ENCODE results near the gene TCF12. TPM values are rescaled to one million over a fixed set of nuclear protein-coding genes. Genes with fewer than 3 reads are reported as not detected.

Gene TCF12
- total RNA-seq, 4 donors from 2014 or later, result 108 to 177 (median 148) TPM

DNA sequence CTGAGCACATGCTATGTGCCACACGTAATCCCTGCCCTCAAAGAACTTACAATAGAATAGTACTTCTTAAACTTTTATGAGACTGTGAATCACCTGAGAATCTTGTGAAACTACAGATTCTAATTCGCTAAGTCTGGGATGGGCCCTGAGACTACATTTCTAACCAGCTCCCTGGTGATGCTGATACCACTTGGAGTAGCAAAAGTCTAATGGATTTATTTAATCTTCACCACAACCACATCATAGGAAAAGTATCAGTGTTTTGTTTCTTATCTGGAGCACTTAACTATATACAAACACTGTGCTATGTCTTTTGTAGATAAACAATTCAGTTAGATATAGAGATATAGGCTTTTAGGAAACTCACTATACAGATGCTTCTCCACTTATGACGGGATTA lies 23.8 kb upstream of the TCF12 start:
- intact Hi-C loops (cut with DNase I), result no loop called here
- H3K9me3 ChIP-seq, result no peaks in the 10 kb centered on the region
- H3K4me1 ChIP-seq, result peaks cover 6 to 13% (median 10%) of the 10 kb centered on the region in 4 donors
- no peak overlapping the region for H3K27ac ChIP-seq (replicated peaks in 1 of 4)
- no peaks in the 10 kb centered on the region for H3K27me3 ChIP-seq
- H3K4me3 ChIP-seq, result no peak overlapping the region
- TF ChIP-seq, protein P1, sequence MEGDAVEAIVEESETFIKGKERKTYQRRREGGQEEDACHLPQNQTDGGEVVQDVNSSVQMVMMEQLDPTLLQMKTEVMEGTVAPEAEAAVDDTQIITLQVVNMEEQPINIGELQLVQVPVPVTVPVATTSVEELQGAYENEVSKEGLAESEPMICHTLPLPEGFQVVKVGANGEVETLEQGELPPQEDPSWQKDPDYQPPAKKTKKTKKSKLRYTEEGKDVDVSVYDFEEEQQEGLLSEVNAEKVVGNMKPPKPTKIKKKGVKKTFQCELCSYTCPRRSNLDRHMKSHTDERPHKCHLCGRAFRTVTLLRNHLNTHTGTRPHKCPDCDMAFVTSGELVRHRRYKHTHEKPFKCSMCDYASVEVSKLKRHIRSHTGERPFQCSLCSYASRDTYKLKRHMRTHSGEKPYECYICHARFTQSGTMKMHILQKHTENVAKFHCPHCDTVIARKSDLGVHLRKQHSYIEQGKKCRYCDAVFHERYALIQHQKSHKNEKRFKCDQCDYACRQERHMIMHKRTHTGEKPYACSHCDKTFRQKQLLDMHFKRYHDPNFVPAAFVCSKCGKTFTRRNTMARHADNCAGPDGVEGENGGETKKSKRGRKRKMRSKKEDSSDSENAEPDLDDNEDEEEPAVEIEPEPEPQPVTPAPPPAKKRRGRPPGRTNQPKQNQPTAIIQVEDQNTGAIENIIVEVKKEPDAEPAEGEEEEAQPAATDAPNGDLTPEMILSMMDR (IDR thresholded peaks at IDR 0.05), result no peak
- TF ChIP-seq POLR2A (IDR thresholded peaks at IDR 0.05; ENCODE audit: low read depth) (no peak), POLR2AphosphoS5 (IDR thresholded peaks at IDR 0.05) (no peak), EP300 (IDR thresholded peaks at IDR 0.05) (no peak)
- peaks cover 0 to under 1% (median 0%) of the 10 kb centered on the region in 4 donors for H3K36me3 ChIP-seq
- no peak for DNase-seq (ENCODE audit: extremely low spot score)
- 96% methylated on average over 3 of the region's 3 CpGs for WGBS

DNA sequence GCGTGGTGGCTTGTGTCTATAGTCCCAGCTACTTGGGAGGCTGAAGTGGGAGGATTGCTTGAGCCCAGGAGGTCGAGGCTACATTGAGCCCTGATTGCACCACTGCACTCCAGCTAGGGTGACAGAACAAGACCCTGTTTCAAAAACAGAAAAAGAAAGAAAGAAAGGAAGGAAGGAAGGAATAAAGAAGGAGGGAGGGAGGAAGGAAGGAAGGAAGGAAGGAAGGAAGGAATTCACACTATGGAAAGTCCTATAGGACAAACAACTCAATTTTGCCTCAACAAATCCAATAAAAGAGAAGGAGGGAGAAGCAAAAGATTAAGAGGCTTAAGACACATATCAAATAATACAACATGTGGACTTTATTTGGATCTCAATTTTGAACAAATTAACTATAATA lies 16.5 kb upstream of the TCF12 start:
- WGBS, result 93% methylated on average over 2 of the region's 2 CpGs
- H3K4me1 ChIP-seq, result no peaks in the 10 kb centered on the region
- no peak overlapping the region for H3K27ac ChIP-seq (replicated peaks in 1 of 4)
- no peak overlapping the region for H3K4me3 ChIP-seq
- no peaks in the 10 kb centered on the region for H3K27me3 ChIP-seq
- DNase-seq (ENCODE audit: extremely low spot score), result no peak
- TF ChIP-seq, protein P1 (IDR thresholded peaks at IDR 0.05), result no peak
- TF ChIP-seq POLR2AphosphoS5 (IDR thresholded peaks at IDR 0.05) (no peak), POLR2A (IDR thresholded peaks at IDR 0.05; ENCODE audit: low read depth) (no peak), EP300 (IDR thresholded peaks at IDR 0.05) (no peak)
- H3K9me3 ChIP-seq, result no peaks in the 10 kb centered on the region
- no peaks in the 10 kb centered on the region for H3K36me3 ChIP-seq
- intact Hi-C loops (cut with DNase I), result no loop called here

DNA sequence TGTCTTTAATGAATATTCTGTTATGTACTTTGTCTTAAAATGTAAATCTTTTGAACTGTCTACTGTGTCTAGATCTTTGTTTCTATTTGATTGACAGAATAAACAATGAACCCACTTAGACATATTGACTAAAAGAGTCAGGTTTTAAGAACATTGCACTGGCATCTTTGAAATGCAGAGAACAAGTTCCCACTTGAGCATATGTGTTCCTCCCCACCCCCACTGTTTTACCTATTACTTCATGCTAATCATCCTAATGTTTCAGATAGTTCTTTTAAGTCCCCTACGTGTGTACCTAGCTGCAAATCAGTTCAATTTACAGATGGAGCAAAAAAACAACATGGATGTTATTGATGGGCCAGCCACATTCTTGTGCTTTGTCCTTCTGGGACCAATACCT lies 11.7 kb upstream of the TCF12 start:
- Histone ChIP-seq H3K4me1 (no peaks in the 10 kb centered on the region), H3K27ac (replicated peaks in 1 of 4) (no peak overlapping the region), H3K27me3 (no peaks in the 10 kb centered on the region), H3K36me3 (no peaks in the 10 kb centered on the region), H3K9me3 (no peaks in the 10 kb centered on the region), H3K4me3 (no peak overlapping the region)
- WGBS, result 79% methylated on average over 1 of the region's 1 CpG
- no peak for DNase-seq (ENCODE audit: extremely low spot score)
- intact Hi-C loops (cut with DNase I), result no loop called here
- TF ChIP-seq POLR2AphosphoS5 (IDR thresholded peaks at IDR 0.05) (no peak), POLR2A (IDR thresholded peaks at IDR 0.05; ENCODE audit: low read depth) (no peak), EP300 (IDR thresholded peaks at IDR 0.05) (no peak)
- TF ChIP-seq, protein P1 (IDR thresholded peaks at IDR 0.05), result no peak

GRCh38 chr15:56910801-56911200 lies 7.6 kb upstream of the TCF12 start:
- no peak overlapping the region for H3K27ac ChIP-seq (replicated peaks in 1 of 4)
- no peak overlapping the region for H3K4me3 ChIP-seq
- DNase-seq (ENCODE audit: extremely low spot score), result no peak
- TF ChIP-seq EP300 (IDR thresholded peaks at IDR 0.05) (no peak), POLR2A (IDR thresholded peaks at IDR 0.05; ENCODE audit: low read depth) (no peak), POLR2AphosphoS5 (IDR thresholded peaks at IDR 0.05) (no peak)
- TF ChIP-seq, protein P1 (IDR thresholded peaks at IDR 0.05), result no peak
- WGBS, result 96% methylated on average over 7 of the region's 7 CpGs
- no peaks in the 10 kb centered on the region for H3K9me3 ChIP-seq
- no peaks in the 10 kb centered on the region for H3K36me3 ChIP-seq
- no peaks in the 10 kb centered on the region for H3K27me3 ChIP-seq
- H3K4me1 ChIP-seq, result peaks cover 0 to 8% (median 3%) of the 10 kb centered on the region in 4 donors
- intact Hi-C loops (cut with DNase I), result loop anchor here (10.0 kb wide), 1 partner anchor 394 kb away; no protein-coding TSS in a partner anchor

- no peak overlapping the region for H3K4me3 ChIP-seq
- peaks cover 18 to 30% (median 22%) of the 10 kb centered on the region in 4 donors for H3K4me1 ChIP-seq
- 84% methylated on average over 3 of the region's 3 CpGs for WGBS
- no peak for TF ChIP-seq EP300 (IDR thresholded peaks at IDR 0.05)
- TF ChIP-seq, protein P1 (IDR thresholded peaks at IDR 0.05), result no peak
- no peak for TF ChIP-seq POLR2AphosphoS5 (IDR thresholded peaks at IDR 0.05)
- no peak for TF ChIP-seq POLR2A (IDR thresholded peaks at IDR 0.05; ENCODE audit: low read depth)
- no peaks in the 10 kb centered on the region for H3K27me3 ChIP-seq
- no peak for DNase-seq (ENCODE audit: extremely low spot score)
- no peak overlapping the region for H3K27ac ChIP-seq (replicated peaks in 1 of 4)
- H3K9me3 ChIP-seq, result no peaks in the 10 kb centered on the region
- intact Hi-C loops (cut with DNase I), result loop anchor here (10.0 kb wide), 1 partner anchor 392 kb away; no protein-coding TSS in a partner anchor
- H3K36me3 ChIP-seq, result no peaks in the 10 kb centered on the region
Observed at GRCh38 chr15:56913241-56913640, 5.2 kb upstream of the TCF12 start.

Data from esophagus muscularis mucosa (tissue), 4 donors.